Measurements from ENCODE around the gene CPSF2.
"Not testable (repeated sequence)": the region's sequence is repeated elsewhere in the genome, so short reads cannot be mapped to it uniquely, and the experiment has no call there.

Gene CPSF2

DNA sequence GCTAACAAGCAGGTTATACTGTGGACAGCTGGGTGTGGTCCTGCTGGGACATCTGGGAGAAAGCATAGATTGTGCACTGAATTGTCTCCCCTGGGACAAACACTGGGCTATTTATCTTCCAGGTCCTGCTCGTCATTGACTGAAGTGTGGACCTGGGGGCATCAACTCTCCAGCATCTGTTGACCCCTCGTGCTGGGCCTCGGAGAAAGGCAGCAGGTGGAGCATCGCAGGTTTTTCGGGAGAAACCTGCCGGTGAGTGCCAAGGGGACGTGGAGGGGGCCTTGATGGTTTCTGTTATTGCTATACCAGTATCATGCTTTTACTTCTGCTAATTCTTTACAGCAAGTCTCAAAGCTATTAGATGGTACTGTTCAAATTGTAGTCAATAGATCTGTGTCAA lies 81.3 kb downstream of the CPSF2 start:
- Histone ChIP-seq H3K27me3 (ENCODE audit: control insufficient read depth, insufficient read depth, low read length) (peaks cover 2% of the 10 kb centered on the region; the same call in 1 of the 2 replicates), H3K4me3 (ENCODE audit: low read depth, low read length) (no peak overlapping the region), H3K27ac (ENCODE audit: low read depth, low read length) (no peak overlapping the region), H3K36me3 (ENCODE audit: control insufficient read depth, insufficient read depth, low read length) (no peaks in the 10 kb centered on the region), H3K4me1 (ENCODE audit: control insufficient read depth, insufficient read depth, low read length) (peaks cover 14% of the 10 kb centered on the region), H3K9ac (ENCODE audit: low read length) (no peak overlapping the region), H3K9me3 (ENCODE audit: control insufficient read depth, insufficient read depth, low read depth, low read length) (no peaks in the 10 kb centered on the region)

DNA sequence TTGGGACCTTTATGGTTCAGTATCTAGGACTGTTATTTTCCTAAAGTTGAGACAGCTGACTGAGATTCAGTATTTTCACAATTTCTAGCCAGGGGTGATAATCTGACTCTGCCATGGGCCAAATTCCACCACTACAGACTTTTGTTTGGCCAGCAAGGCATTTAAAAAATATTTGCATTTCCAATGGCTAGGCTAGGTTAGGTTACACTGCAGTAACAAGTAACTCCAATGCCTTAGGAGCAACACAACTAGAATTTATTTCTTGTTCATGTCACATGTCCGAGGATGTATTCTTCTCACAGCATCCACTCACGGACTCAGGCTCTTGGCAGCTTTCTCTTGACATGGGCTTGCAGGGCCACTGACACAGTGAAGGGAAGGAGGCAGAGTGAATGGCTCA lies 83.0 kb downstream of the CPSF2 start:
- Histone ChIP-seq H3K27ac (ENCODE audit: low read depth, low read length) (no peak overlapping the region), H3K27me3 (ENCODE audit: control insufficient read depth, insufficient read depth, low read length) (peaks cover 2% of the 10 kb centered on the region; the same call in 1 of the 2 replicates), H3K9me3 (ENCODE audit: control insufficient read depth, insufficient read depth, low read depth, low read length) (no peaks in the 10 kb centered on the region), H3K9ac (ENCODE audit: low read length) (no peak overlapping the region), H3K36me3 (ENCODE audit: control insufficient read depth, insufficient read depth, low read length) (no peaks in the 10 kb centered on the region), H3K4me3 (ENCODE audit: low read depth, low read length) (no peak overlapping the region), H3K4me1 (ENCODE audit: control insufficient read depth, insufficient read depth, low read length) (peaks cover 7% of the 10 kb centered on the region; the same call in 1 of the 2 replicates)

DNA sequence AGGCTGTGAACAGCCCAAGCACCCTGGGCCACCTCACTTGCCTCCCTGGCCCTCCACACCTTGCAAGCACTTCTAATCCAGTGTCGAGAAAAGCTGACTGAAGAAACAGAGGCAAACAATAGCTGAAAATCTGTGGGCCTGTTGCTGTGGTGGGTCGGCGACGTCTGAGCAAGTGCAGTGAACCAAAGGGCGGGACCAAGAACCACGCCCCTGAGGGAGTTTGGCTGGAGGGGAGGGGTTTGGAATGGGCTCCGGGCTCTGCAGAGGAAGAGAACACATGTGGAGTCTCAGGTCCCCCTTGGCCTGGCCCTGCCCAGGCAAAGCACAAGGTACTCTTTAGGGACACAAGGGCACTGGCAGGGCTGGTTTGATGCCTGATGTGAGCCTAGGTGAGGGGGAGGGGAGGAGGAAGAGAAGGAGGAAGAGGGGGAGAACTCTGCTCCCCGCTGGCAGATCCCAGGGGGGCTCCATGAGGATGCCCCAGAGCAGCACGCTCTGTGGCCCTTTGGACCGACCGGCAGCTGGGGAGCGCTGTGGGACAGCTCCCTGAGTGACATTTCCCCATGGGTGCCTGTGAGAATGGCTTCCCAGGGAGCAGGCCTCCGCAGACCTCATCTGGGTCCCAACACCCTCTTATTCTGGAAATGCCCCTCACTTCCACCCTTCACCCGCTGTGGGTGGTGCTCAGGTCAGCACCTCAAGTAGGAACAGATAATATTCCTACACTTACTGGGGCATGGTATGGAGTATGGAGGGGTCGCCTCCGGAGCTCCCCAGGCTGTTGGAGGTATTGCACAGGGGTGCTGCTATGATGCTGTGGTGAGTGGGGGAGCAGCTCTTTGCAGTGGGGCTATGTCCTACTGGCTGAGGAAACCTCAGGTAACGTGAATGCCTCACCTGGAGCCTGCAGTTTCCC lies 85.5 kb downstream of the CPSF2 start:
- no peak overlapping the region for H3K27ac ChIP-seq (ENCODE audit: low read depth, low read length)
- peaks cover 7% of the 10 kb centered on the region; the same call in 1 of the 2 replicates for H3K4me1 ChIP-seq (ENCODE audit: control insufficient read depth, insufficient read depth, low read length)
- H3K4me3 ChIP-seq (ENCODE audit: low read depth, low read length), result no peak overlapping the region
- no peaks in the 10 kb centered on the region; the same call in 1 of the 2 replicates for H3K27me3 ChIP-seq (ENCODE audit: control insufficient read depth, insufficient read depth, low read length)
- H3K9ac ChIP-seq (ENCODE audit: low read length), result no peak overlapping the region
- peaks cover 5% of the 10 kb centered on the region; the same call in 1 of the 2 replicates for H3K9me3 ChIP-seq (ENCODE audit: control insufficient read depth, insufficient read depth, low read depth, low read length)
- no peaks in the 10 kb centered on the region for H3K36me3 ChIP-seq (ENCODE audit: control insufficient read depth, insufficient read depth, low read length)

DNA sequence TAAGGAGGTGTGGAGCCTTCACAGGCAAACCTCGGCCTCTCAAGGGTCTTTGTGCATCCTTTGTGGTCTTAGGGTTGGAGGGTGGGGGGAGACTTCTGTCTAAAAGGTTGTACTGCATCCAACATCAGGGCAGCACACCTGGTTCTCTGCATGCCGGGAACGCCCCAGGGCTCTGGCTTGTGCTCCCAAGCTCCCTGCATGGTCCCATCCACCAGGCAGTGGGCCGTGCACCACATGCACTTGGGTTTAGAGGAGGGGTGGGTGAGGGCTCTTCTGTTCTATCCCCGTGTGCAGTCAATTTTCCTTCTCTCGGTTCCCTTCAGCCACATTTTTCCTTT lies 86.1 kb downstream of the CPSF2 start:
- no peaks in the 10 kb centered on the region for H3K36me3 ChIP-seq (ENCODE audit: control insufficient read depth, insufficient read depth, low read length)
- H3K4me1 ChIP-seq (ENCODE audit: control insufficient read depth, insufficient read depth, low read length), result peaks cover 7% of the 10 kb centered on the region; the same call in 1 of the 2 replicates
- H3K4me3 ChIP-seq (ENCODE audit: low read depth, low read length), result no peak overlapping the region

DNA sequence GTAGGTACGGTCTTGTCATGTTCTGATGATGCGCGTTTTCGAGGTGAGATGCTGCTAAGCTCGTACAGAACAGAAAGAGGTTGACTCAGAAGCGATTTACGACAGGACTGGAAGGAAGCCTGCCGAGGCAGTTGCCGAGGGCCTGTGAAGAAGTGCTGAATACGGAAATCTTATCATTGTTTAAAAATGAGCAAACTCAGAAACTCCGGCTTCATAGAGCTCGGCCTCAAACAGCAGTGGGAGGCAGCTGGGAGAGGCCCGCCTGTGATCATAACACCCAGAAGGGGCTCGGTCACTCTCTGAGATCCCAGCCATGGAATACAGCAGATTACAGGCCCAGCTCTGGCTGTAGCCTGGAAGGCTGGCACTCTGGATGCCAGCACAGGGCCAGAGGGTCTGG lies 87.4 kb downstream of the CPSF2 start:
- no peaks in the 10 kb centered on the region for H3K36me3 ChIP-seq (ENCODE audit: control insufficient read depth, insufficient read depth, low read length)
- H3K4me1 ChIP-seq (ENCODE audit: control insufficient read depth, insufficient read depth, low read length), result peaks cover 7% of the 10 kb centered on the region; the same call in 1 of the 2 replicates
- no peak overlapping the region for H3K9ac ChIP-seq (ENCODE audit: low read length)
- no peak overlapping the region for H3K4me3 ChIP-seq (ENCODE audit: low read depth, low read length)
- H3K9me3 ChIP-seq (ENCODE audit: control insufficient read depth, insufficient read depth, low read depth, low read length), result peaks cover 8% of the 10 kb centered on the region; the same call in 1 of the 2 replicates
- no peaks in the 10 kb centered on the region; the same call in 1 of the 2 replicates for H3K27me3 ChIP-seq (ENCODE audit: control insufficient read depth, insufficient read depth, low read length)
- H3K27ac ChIP-seq (ENCODE audit: low read depth, low read length), result no peak overlapping the region

More for the DNA sequence above, 86.1 kb downstream of the CPSF2 start:
- no peak overlapping the region for H3K27ac ChIP-seq (ENCODE audit: low read depth, low read length)
- H3K9ac ChIP-seq (ENCODE audit: low read length), result no peak overlapping the region
- no peaks in the 10 kb centered on the region; the same call in 1 of the 2 replicates for H3K27me3 ChIP-seq (ENCODE audit: control insufficient read depth, insufficient read depth, low read length)
- peaks cover 8% of the 10 kb centered on the region; the same call in 1 of the 2 replicates for H3K9me3 ChIP-seq (ENCODE audit: control insufficient read depth, insufficient read depth, low read depth, low read length)

DNA sequence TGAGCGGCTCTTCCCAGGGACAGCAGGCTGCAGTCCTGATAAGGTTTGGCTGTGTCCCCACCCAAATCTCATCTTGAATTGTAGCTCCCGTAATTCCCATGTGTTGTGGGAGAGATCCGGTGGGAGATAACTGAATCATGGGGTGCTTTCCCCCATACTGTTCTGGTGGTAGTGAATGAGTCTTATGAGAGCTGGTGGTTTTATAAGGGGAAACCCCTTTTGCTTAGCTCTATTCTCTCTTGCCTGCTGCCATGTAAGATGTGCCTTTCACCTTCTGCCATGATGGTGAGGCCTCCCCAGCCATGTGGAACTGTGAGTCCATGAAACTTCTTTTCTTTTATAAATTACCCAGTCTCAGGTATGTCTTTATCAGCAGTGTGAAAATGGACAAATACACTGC lies 91.4 kb downstream of the CPSF2 start:
- not testable (repeated sequence) for H3K4me3 ChIP-seq (ENCODE audit: low read depth, low read length); H3K27me3 ChIP-seq (ENCODE audit: control insufficient read depth, insufficient read depth, low read length); H3K4me1 ChIP-seq (ENCODE audit: control insufficient read depth, insufficient read depth, low read length); H3K9me3 ChIP-seq (ENCODE audit: control insufficient read depth, insufficient read depth, low read depth, low read length); H3K36me3 ChIP-seq (ENCODE audit: control insufficient read depth, insufficient read depth, low read length); H3K9ac ChIP-seq (ENCODE audit: low read length); H3K27ac ChIP-seq (ENCODE audit: low read depth, low read length)

DNA sequence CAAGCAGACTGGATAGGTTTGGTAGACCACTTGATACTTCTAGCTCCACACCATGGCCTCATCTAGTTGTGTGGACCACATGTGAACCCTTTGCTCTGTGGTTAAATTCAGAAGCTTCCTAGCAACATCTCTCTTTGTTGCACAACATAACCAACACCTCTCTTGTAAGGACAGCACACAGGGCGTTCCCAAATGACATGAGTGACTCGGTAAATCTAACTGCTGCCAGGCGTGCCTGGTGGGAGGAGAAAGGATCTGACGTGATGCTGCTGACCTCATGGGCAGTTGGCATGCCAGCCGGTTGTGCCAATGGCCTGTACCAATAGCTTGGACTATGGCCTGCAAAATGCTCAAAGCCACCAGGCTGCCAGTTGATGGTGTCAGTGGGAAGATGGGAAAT lies 93.8 kb downstream of the CPSF2 start:
- no peak overlapping the region for H3K27ac ChIP-seq (ENCODE audit: low read depth, low read length)
- no peak overlapping the region for H3K4me3 ChIP-seq (ENCODE audit: low read depth, low read length)
- no peaks in the 10 kb centered on the region for H3K27me3 ChIP-seq (ENCODE audit: control insufficient read depth, insufficient read depth, low read length)
- H3K36me3 ChIP-seq (ENCODE audit: control insufficient read depth, insufficient read depth, low read length), result no peaks in the 10 kb centered on the region
- H3K9me3 ChIP-seq (ENCODE audit: control insufficient read depth, insufficient read depth, low read depth, low read length), result peaks cover 8% of the 10 kb centered on the region; the same call in 1 of the 2 replicates
- no peaks in the 10 kb centered on the region for H3K4me1 ChIP-seq (ENCODE audit: control insufficient read depth, insufficient read depth, low read length)
- no peak overlapping the region for H3K9ac ChIP-seq (ENCODE audit: low read length)

DNA sequence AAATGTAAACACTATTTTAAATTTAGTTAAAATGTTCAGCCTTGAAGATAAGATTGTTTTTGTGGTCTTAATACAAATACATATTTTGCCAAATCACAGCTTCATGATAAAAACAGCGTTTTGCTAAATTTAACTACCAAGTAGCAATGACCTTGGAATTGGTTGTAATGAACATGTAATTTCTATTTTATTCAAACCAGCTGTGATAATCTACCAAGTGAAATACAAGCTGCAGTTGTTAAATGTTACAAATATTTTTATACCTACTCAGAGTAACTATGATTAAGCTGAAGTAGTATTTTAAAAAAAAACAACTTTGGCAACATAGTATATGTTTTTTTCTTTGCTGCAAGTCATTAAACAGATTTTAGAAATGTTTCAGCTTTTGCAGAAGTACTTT lies 96.2 kb downstream of the CPSF2 start:
- Histone ChIP-seq H3K27me3 (ENCODE audit: control insufficient read depth, insufficient read depth, low read length) (no peaks in the 10 kb centered on the region), H3K4me3 (ENCODE audit: low read depth, low read length) (no peak overlapping the region)

More for the DNA sequence above, 96.2 kb downstream of the CPSF2 start:
- H3K27ac ChIP-seq (ENCODE audit: low read depth, low read length), result no peak overlapping the region
- no peaks in the 10 kb centered on the region for H3K36me3 ChIP-seq (ENCODE audit: control insufficient read depth, insufficient read depth, low read length)
- H3K9ac ChIP-seq (ENCODE audit: low read length), result no peak overlapping the region
- H3K9me3 ChIP-seq (ENCODE audit: control insufficient read depth, insufficient read depth, low read depth, low read length), result no peaks in the 10 kb centered on the region
- no peaks in the 10 kb centered on the region for H3K4me1 ChIP-seq (ENCODE audit: control insufficient read depth, insufficient read depth, low read length)
